Stimulated activated CD8-positive, alpha-beta memory T cell treated with anti-CD3 and anti-CD28 coated beads, Interleukin-15, amount 100 ng/mL, for 24 hours (primary cell): ENCODE results near the gene GLIS1.

Experiments used
- DNase-seq: peaks from one replicate; pipeline ENCODE4 v3.0.0-alpha.2; 2020; ENCODE audit warnings: low read depth

The GLIS1 gene

DNA sequence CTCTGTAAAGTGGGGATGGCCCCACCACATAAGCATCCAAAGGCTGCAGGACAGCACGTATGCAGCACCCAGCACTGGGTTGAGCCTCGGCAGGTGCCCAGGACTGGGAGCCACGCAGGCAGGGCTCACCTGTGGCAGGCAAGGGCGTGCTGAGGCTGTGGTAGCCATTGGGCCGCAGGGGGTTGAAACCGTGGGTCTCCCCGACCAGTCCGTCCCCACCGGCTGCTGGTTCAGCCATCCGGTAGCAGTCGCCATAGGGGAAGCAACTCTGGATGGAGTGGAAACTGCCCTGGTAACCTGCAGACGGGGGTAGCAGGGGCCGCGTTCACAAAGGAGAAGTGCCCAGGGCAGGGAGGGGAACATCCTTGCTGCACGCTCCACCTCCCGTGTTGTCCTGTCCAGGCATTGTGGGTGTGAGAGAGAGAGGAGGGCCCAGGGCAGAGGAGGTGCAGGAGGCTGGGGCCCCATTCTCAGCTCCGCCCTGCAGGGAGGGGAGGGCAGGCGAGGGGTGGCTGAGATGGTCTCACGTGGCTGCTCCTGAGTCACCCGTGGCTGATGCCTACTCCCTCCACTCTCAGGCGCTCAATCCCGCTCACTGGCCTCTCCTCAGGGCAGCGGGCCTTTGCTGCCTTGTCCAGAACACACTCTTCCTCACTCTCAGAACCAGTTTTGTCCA lies 229.8 kb downstream of the GLIS1 start:
- DNase-seq: no peak

GRCh38 chr1:53508056-53508990 lies 230.6 kb downstream of the GLIS1 start:
- DNase-seq: no peak

- no peak for DNase-seq
Measured at GRCh38 chr1:53507116-53507820, 231.7 kb downstream of the GLIS1 start.

DNA sequence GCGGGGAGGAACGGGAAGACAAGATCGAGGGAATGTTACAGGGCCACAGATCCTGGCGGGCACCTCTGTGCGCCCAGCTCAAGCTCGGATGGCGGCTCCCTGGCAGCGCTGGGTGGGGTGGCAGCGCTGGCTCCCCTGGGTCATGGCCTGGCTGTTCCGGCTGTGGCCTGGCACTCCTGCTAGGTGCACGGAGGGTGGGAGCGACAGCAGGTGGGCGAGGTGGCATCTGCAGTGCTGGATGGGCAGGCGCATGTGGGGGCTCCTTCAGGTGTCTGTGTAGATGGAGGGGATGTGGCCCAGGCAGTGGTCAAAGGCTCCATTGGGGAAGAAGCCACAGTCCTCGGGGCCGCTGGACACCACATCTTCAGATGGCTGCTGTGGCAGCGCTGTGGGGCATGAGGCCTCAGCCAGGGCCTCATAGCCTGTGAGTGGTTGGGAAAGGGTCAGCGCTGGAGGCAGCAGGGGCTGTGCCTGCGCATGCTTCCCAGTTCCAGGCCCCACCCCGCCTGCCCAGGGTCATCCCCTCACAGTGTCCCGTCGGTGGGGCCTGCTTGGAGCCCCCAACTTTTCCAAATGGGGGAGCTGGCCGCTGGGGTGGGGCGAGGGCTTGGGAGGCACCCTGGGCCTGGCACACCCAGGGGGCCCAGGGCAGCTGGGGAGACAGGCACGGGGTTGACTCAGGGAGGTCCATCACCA lies 232.5 kb downstream of the GLIS1 start:
- no peak for DNase-seq

- no peak for DNase-seq
Measured at GRCh38 chr1:53505891-53506290, 233.1 kb downstream of the GLIS1 start.

GRCh38 chr1:53505401-53505800 lies 233.6 kb downstream of the GLIS1 start:
- no peak for DNase-seq

DNA sequence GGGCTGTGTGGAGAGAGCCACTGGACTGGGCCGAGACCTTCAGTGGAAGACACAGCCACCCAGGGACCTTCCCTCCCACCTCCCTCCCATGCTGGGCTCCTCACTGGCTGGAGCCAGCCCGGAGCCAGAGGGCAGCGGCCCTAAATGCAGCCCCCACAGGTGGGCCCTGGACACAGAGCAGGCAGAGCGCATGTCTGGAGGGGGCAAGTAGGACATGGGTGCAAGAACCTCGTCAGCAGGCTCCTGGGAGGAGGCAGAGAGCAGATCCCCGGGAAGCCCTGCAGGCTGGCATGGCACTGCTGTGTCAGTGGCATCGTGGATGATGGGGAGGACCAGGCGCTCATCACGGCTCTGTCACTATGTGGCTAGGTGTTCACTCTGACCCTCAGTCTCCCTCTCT lies 234.1 kb downstream of the GLIS1 start:
- no peak for DNase-seq

DNA sequence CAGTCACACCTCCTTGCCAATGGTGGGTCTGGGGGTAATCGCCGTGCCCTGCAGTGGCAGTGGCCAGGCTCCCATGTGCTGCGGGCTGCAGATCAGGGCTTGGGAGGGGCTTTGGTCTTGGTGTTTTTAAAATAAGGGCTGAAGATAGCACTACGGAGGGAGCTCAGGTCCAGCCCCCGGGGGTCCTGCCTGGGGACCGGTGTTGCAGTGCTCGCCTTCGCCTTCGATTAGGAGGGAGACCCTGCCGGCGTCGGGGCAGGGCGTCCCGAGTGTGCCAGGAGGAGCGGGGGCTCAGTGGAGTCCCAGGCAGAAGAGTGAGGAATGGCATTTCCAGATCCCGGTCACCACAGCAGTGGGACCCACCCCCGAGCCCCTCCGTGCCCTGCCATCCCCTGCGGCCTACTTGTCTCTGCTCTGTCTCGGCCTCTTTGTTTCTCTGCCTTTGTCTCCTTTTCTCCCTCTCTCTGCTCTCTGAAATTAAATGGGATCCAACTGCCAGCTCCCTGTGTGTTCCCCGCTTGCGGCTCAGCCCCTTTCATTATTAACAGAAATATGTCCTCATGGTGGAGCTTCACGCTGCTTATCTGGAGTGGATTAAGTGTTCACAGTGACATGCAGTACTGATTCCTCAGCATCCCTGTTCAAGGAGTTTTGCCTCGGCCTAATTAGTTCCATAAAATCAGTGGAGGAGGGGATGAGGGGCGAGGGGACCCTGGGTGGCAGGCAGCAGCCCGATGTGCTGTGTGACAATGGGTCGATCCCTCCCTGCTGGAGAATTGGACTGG lies 235.3 kb downstream of the GLIS1 start:
- no peak for DNase-seq

DNA sequence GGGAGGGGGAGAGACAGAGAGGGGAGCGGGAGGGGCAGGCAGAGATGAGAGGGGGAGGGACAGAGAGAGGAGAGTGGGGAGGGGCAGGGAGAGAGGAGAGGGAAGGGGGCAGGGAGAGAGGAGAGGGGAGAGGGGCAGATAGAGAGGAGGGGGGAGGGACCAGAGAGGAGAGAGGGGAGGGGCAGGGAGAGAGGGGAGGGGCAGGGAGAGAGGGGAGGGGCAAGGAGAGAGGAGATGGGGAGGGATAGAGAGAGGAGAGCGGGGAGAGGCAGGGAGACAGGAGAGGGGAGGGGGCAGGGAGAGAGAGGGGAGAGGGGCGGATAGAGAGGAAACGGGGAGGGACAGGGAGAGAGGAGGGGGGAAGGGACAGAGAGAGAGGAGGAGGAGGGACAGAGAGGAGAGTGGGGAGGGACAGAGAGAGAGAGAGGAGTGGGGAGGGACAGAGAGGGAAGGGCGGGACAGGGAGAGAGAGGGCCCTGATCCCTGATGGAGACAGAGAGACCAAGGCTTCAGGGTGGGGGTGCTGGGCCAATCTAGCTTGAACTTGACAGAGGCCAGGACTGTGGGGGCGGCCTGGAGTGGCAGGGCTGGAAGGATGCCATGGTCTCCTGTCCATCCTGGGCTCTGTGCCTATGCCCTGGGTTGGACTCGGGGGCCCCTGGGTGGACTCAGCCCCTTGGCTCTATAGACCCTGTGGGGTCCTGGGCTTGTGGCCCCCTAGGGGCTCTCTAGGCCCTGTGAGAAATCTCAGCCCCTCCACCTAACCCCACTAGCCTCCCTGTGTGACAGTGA lies 236.1 kb downstream of the GLIS1 start:
- DNase-seq: no peak

GRCh38 chr1:53501065-53502005 lies 237.6 kb downstream of the GLIS1 start:
- no peak for DNase-seq

DNA sequence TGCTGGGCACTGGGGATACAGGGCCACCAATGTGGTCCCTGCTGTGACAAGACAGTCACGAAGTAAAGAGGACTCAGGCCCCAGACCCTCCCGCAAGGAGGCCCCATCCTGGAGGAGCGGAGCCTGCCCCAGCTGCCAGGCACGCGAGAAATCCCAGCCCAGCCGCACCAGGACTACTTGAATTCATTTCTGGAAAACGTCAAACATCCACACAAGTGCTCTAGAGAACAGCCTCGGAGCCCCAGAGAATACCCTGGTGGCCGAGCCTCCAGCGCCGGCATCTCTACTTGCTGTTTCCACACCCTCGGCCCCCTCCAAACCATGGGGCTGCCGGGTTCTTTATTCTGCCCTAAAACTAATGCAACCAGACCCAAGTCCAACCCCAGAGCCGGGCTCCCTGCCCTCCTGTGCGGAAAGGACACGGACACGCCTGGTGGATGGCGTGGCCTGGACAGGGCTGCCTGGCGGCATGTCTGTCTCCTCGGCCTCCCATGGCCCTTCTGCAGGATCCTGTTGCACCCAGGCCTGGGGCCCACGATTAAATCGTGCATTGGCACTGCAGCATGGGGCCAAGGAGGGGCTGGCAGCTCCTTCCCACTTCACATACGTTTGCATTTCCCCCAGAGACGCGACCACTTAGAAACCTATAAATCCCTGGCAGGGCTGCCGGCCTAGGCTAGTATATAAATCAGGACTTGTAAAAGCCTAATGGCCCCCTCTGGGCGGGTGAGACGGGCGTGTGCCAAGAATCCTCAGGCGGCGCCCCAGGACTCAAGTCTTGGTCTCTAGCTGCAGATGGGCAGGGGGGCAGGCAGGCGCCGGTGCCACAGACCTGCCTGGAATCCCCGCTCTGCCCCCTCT lies 238.5 kb downstream of the GLIS1 start:
- no peak for DNase-seq

- DNase-seq: no peak
Measured at GRCh38 chr1:53499257-53500203, 239.4 kb downstream of the GLIS1 start.

DNA sequence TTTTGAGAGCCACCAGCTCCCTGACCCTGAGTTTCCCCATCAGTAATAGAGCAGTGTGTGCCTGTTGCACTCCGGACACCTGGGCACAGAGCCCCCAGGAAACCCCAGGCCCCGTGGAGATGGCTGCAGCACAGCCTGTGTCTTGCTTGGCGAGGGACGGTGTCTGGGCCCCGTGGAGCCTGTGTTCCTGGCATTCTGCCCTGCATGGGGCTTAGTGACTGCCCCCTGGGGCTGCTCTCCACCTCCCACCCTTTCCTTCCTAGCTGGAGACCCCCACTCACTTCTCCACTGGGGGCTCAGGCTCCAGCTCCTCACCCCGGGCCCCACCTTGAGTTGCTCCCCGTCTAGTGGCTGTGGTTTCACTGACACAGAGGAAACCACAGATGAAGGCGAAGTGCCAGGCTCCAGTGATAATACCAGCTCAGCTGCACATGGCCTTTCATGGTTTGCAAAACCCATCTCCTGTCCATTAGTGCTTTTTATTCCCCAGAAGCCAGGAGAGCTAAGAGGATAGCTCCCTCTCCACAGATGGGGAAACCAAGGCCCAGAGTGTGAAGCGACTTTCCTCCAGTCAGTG lies 240.3 kb downstream of the GLIS1 start:
- DNase-seq: no peak

GRCh38 chr1:53495633-53496345 lies 243.2 kb downstream of the GLIS1 start:
- DNase-seq: no peak

DNA sequence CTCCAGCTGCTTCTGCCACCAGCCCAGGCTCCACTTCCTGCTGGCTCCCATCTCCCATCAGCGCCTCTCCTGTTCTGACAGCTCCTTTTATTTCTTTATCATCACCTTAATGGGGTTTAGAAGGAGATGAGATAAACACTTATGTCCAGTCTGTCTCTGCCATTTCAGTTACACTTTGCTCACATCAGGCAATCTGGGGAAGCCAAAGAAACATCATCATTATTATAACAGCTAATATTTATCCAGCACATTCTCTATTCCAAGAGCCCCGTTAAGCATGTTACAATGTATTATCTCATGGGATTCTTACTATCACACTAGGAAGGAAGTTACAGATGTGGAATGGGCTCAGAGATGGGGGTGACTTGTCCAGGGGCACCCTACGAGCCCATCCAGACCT lies 248.6 kb downstream of the GLIS1 start:
- no peak for DNase-seq

DNA sequence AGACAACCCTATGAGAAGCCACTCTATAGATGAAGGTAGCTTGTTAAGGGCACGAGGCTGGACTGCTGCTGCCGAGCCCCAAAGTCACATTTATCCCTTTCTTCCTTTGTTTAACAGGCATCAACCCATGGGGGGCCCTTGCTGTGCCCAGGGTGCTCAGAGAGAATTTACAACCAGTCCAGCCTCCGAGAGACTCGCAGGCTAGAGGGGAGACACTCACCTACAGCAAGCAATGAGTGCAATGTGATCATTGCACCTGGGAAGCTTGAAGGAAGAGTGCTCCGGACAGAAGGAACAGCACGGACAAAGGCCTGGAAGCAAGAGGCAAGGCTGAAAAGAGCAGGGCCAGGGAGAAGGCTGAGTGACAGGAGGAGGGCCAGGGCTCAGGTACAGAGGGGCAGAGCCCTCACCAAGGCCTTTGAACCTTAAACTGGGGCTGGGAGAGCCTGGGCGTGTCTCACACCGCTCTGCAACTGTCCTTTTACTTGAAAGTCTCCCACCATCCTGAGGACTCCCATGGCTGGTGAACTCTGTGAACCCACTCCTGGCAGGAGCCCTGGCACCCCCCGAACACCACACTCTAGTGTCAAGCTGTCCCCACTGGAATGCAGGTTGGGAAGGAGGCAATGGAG lies 252.5 kb downstream of the GLIS1 start:
- DNase-seq: no peak
